Measurements from ENCODE around the gene AVPR2. TPM values are rescaled to one million over a fixed set of nuclear protein-coding genes. Genes with fewer than 3 reads are reported as not detected.

The AVPR2 gene
- total RNA-seq, 1 donor from 2014 or later = not detected

DNA sequence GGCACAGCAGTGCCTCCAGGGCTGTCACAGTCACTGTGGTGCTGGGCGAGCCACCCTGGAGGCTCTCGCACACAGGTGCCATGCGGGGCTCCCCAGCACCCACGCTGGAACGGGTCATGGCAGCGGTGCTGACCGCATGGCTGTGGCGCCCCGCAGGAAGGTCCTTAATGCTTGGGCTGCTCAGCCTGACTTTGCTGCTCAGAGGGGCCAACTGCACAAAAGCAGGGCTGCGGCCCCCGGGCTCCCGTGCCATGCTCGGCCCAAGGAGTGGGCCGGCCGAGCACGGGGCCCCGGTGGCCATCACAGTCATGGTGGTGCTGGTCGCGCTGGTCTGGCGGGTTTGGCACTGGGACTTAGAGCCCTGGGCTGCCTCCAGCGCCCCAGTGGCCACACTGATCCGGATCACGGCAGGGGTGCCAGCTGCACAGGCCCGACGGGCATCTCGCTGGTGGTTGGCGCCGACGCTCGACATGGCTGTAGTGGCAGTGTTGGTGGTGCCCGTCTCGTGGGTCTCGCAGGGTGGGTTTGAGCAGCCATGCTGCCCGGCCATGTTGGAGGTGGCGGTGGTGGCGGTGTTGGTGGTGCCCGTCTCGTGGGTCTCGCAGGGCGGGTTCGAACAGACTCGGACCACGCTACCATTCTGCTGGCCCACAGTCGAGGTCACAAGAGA is 50.2 kb downstream of the AVPR2 start:
- Mint-ChIP-seq H3K27me3 (ENCODE audit: unreplicated experiment) (no peaks in the 10 kb centered on the region), H3K4me1 (ENCODE audit: low read depth, unreplicated experiment) (no peaks in the 10 kb centered on the region), H3K9me3 (ENCODE audit: unreplicated experiment) (peaks cover 3% of the 10 kb centered on the region), H3K36me3 (ENCODE audit: unreplicated experiment) (no peaks in the 10 kb centered on the region), H3K27ac (ENCODE audit: unreplicated experiment) (no peak overlapping the region), H3K4me3 (ENCODE audit: unreplicated experiment) (no peak overlapping the region)
- TF ChIP-seq, protein P1, sequence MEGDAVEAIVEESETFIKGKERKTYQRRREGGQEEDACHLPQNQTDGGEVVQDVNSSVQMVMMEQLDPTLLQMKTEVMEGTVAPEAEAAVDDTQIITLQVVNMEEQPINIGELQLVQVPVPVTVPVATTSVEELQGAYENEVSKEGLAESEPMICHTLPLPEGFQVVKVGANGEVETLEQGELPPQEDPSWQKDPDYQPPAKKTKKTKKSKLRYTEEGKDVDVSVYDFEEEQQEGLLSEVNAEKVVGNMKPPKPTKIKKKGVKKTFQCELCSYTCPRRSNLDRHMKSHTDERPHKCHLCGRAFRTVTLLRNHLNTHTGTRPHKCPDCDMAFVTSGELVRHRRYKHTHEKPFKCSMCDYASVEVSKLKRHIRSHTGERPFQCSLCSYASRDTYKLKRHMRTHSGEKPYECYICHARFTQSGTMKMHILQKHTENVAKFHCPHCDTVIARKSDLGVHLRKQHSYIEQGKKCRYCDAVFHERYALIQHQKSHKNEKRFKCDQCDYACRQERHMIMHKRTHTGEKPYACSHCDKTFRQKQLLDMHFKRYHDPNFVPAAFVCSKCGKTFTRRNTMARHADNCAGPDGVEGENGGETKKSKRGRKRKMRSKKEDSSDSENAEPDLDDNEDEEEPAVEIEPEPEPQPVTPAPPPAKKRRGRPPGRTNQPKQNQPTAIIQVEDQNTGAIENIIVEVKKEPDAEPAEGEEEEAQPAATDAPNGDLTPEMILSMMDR (IDR thresholded peaks at IDR 0.05; ENCODE audit: partially characterized antibody, unreplicated experiment) = no peak
- no peak for DNase-seq

DNA sequence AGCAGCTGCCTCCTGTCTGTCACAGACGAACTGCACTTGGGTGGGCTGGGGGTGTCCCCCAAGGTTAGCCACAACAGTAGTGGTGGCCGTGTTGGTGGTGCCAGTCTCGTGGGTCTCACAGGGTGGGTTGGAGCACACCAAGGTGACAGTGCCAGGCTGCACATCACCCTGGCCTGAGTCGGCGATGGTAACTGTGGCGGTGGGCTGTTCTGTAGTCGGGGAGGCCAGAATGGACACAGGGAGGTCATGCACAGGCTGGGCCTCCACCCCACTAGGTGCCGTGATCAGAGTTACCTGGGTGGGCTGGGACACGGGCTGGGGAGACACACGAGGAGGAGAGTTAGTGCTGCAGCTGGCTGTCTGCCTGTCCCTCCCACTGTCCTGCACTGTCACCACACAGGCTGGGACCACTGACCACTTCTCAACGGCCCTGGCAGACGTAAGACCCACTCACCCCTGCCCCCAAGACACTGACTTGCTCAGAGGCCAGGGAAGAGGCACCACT is 50.8 kb downstream of the AVPR2 start:
- TF ChIP-seq, protein P1 (IDR thresholded peaks at IDR 0.05; ENCODE audit: partially characterized antibody, unreplicated experiment) = no peak
- H3K27ac Mint-ChIP-seq (ENCODE audit: unreplicated experiment) = no peak overlapping the region
- DNase-seq = no peak
- no peak overlapping the region for H3K4me3 Mint-ChIP-seq (ENCODE audit: unreplicated experiment)
- H3K36me3 Mint-ChIP-seq (ENCODE audit: unreplicated experiment) = no peaks in the 10 kb centered on the region
- peaks cover 3% of the 10 kb centered on the region for H3K9me3 Mint-ChIP-seq (ENCODE audit: unreplicated experiment)
- no peaks in the 10 kb centered on the region for H3K4me1 Mint-ChIP-seq (ENCODE audit: low read depth, unreplicated experiment)
- H3K27me3 Mint-ChIP-seq (ENCODE audit: unreplicated experiment) = no peaks in the 10 kb centered on the region

DNA sequence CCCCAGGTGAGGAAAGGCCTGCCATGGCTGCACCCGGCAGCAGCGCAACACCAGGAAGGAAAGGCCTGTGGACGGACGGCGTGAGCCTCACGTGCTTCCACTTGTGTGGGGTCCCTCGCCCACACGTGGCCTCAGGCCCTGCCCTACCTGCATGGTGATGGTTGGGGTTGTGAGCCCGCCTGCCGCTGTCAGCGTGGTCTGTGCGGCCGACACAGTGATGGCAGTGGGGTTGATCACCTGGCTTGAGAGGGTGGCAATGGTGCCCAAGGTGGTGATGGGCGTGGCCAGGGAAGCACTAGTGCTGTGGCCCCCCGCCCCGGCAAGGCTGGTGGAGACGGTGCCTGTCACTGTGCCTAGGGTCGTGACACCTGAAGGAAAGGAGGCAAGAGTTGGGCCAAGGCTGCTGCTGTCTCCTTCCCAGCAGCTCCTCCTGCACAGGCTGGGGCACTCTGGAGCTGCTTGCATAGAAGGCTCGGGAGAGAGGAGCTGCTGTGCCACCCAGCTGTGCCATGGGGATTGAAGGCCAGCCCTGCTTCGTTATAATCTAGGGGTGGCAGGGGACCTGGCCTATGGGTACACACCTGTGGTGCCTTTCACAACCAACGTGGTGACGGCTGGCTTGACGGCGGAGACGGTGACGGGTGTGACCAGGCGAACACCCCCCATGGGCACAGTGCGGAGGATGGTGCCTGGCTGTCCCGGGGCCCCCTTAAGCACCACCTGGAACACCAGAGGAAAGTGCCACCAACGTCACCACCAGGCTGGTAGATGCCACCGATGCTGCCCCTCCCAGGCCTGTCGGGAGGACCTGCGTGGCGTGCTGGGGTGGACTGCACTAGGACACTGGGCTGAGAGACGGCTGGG is 51.8 kb downstream of the AVPR2 start:
- Mint-ChIP-seq H3K4me1 (ENCODE audit: low read depth, unreplicated experiment) (no peaks in the 10 kb centered on the region), H3K27me3 (ENCODE audit: unreplicated experiment) (no peaks in the 10 kb centered on the region), H3K4me3 (ENCODE audit: unreplicated experiment) (no peak overlapping the region), H3K9me3 (ENCODE audit: unreplicated experiment) (peaks cover 3% of the 10 kb centered on the region), H3K36me3 (ENCODE audit: unreplicated experiment) (no peaks in the 10 kb centered on the region), H3K27ac (ENCODE audit: unreplicated experiment) (no peak overlapping the region)
- no peak for DNase-seq
- TF ChIP-seq, protein P1 (IDR thresholded peaks at IDR 0.05; ENCODE audit: partially characterized antibody, unreplicated experiment) = no peak

Other genes starting within 250 kb of the AVPR2 start
- 4.3 TPM for gene PNCK, start 230.9 kb upstream of the AVPR2 start, total RNA-seq (ENCODE audit: unreplicated experiment)
- gene SLC6A8, start 216.7 kb upstream of the AVPR2 start, total RNA-seq (ENCODE audit: unreplicated experiment) = 108 TPM
- 155 TPM for gene BCAP31, start 180.3 kb upstream of the AVPR2 start, total RNA-seq (ENCODE audit: unreplicated experiment)
- 13.5 TPM for gene ABCD1, start 179.8 kb upstream of the AVPR2 start, total RNA-seq (ENCODE audit: unreplicated experiment)
- 5.8 TPM for gene PLXNB3, start 140.4 kb upstream of the AVPR2 start, total RNA-seq (ENCODE audit: unreplicated experiment)
- not detected for gene SRPK3, start 123.6 kb upstream of the AVPR2 start, total RNA-seq (ENCODE audit: unreplicated experiment)
- 56.7 TPM for gene IDH3G, start 110.3 kb upstream of the AVPR2 start, total RNA-seq (ENCODE audit: unreplicated experiment)
- 277 TPM for gene SSR4, start 110.0 kb upstream of the AVPR2 start, total RNA-seq (ENCODE audit: unreplicated experiment)
- gene PDZD4, start 74.1 kb upstream of the AVPR2 start, total RNA-seq (ENCODE audit: unreplicated experiment) = 41.8 TPM
- 925 TPM for gene L1CAM, start 18.5 kb upstream of the AVPR2 start, total RNA-seq (ENCODE audit: unreplicated experiment)
- 33.5 TPM for gene ARHGAP4, start 21.6 kb downstream of the AVPR2 start, total RNA-seq (ENCODE audit: unreplicated experiment)
- 129 TPM for gene NAA10, start 30.4 kb downstream of the AVPR2 start, total RNA-seq (ENCODE audit: unreplicated experiment)
- gene RENBP, start 40.0 kb downstream of the AVPR2 start, total RNA-seq (ENCODE audit: unreplicated experiment) = 16.1 TPM
- 84.0 TPM for gene HCFC1, start 67.1 kb downstream of the AVPR2 start, total RNA-seq (ENCODE audit: unreplicated experiment)
- 6.7 TPM for gene TMEM187, start 68.1 kb downstream of the AVPR2 start, total RNA-seq (ENCODE audit: unreplicated experiment)
- 60.3 TPM for gene IRAK1, start 115.2 kb downstream of the AVPR2 start, total RNA-seq (ENCODE audit: unreplicated experiment)
- 60.0 TPM for gene MECP2, start 193.0 kb downstream of the AVPR2 start, total RNA-seq (ENCODE audit: unreplicated experiment)
- gene OPN1LW, start 239.6 kb downstream of the AVPR2 start, total RNA-seq (ENCODE audit: unreplicated experiment) = 2.6 TPM

Measured in glutamatergic neuron (in vitro differentiated cells).